OCI-LY1 (cell line): Measurements from ENCODE around the gene RANBP17.

ENCODE experiments used
- H2AFZ ChIP-seq: fragments of 200-600 bp; sonication (generic), shearing (Covaris generic); 2 replicates; pipeline ENCODE4 v1.6.0; 2014; ENCODE audit warnings: antibody characterized with exemption, mild to moderate bottlenecking, low read length
- H3F3A ChIP-seq: fragments of 200-600 bp; sonication (generic), shearing (Covaris generic); 2 replicates; pipeline ENCODE4 v1.6.0; 2014; ENCODE audit warnings: mild to moderate bottlenecking, antibody characterized with exemption, low read length, moderate library complexity; ENCODE audit not compliant: insufficient read depth
- H3K27ac ChIP-seq: fragments of 200-600 bp; sonication (generic); 2 replicates; pipeline ENCODE4 v1.5.1; 2014; ENCODE audit warnings: low read length, mixed run types, mild to moderate bottlenecking, low read depth; ENCODE audit not compliant: poor library complexity, severe bottlenecking
- H3K27me3 ChIP-seq: fragments of 200-600 bp; sonication (generic); 2 replicates; pipeline ENCODE4 v1.6.0; 2014; ENCODE audit warnings: antibody characterized with exemption, mild to moderate bottlenecking, low read length, moderate library complexity; ENCODE audit not compliant: insufficient read depth
- H3K36me3 ChIP-seq: fragments of 200-600 bp; sonication (generic); 2 replicates; pipeline ENCODE4 v1.6.1; 2014; ENCODE audit warnings: mild to moderate bottlenecking, antibody characterized with exemption, low read length, moderate library complexity, mixed read lengths; ENCODE audit not compliant: insufficient read depth
- H3K4me1 ChIP-seq: fragments of 200-600 bp; sonication (generic); 2 replicates; pipeline ENCODE4 v1.5.1; 2014; ENCODE audit warnings: mild to moderate bottlenecking, low read length, moderate library complexity; ENCODE audit not compliant: insufficient read depth, severe bottlenecking
- H3K4me2 ChIP-seq: fragments of 200-600 bp; sonication (generic), shearing (Covaris generic); 2 replicates; pipeline ENCODE4 v1.6.1; 2014; ENCODE audit warnings: low read length
- H3K4me3 ChIP-seq: fragments of 200-600 bp; sonication (generic); 2 replicates; pipeline ENCODE4 v1.5.1; 2014; ENCODE audit warnings: low read length, low read depth, mild to moderate bottlenecking, mixed read lengths; ENCODE audit not compliant: poor library complexity, severe bottlenecking
- H3K79me2 ChIP-seq: fragments of 200-600 bp; shearing (Covaris generic); 2 replicates; pipeline ENCODE4 v1.6.1; 2016; ENCODE audit warnings: mixed run types, low read length, mixed read lengths; ENCODE audit not compliant: insufficient read depth
- H3K9ac ChIP-seq: fragments of 200-600 bp; sonication (generic), shearing (Covaris generic); 2 replicates; pipeline ENCODE4 v1.6.1; 2014; ENCODE audit warnings: mild to moderate bottlenecking, low read length, mixed read lengths
- H3K9me2 ChIP-seq: fragments of 200-600 bp; sonication (generic), shearing (Covaris generic); 2 replicates; pipeline ENCODE4 v1.6.1; 2014; ENCODE audit warnings: low read depth, mild to moderate bottlenecking, low read length, mixed read lengths
- H3K9me3 ChIP-seq: fragments of 200-600 bp; shearing (Covaris generic); 2 replicates; pipeline ENCODE4 v1.6.1; 2014; ENCODE audit warnings: low read length, mixed read lengths
- H4K20me1 ChIP-seq: fragments of 200-600 bp; sonication (generic), shearing (Covaris generic); 2 replicates; pipeline ENCODE4 v1.6.0; 2016; ENCODE audit warnings: mild to moderate bottlenecking, low read length; ENCODE audit not compliant: insufficient read depth
- CTCF ChIP-seq: fragments of 200-600 bp; sonication (generic), shearing (Covaris generic); IDR thresholded peaks from 2 replicates; pipeline ENCODE4 v1.5.1; 2017; ENCODE audit warnings: mild to moderate bottlenecking, antibody characterized with exemption, low read length, moderate library complexity, mixed read lengths
- EZH2 ChIP-seq: fragments of 200-600 bp; sonication (generic), shearing (Covaris generic); IDR thresholded peaks from 2 replicates; pipeline ENCODE4 v1.8.0; 2017; ENCODE audit warnings: borderline replicate concordance, mixed run types, mild to moderate bottlenecking, antibody characterized with exemption, low read length, moderate library complexity, mixed read lengths

Gene RANBP17

GRCh38 chr5:170846846-170847245 is 15.0 kb upstream of the RANBP17 start:
- Histone ChIP-seq H3K27me3 (no peaks in the 10 kb centered on the region), H3K9ac (no peak overlapping the region), H4K20me1 (no peaks in the 10 kb centered on the region), H3K4me1 (no peaks in the 10 kb centered on the region), H3K79me2 (no peaks in the 10 kb centered on the region), H3K36me3 (no peaks in the 10 kb centered on the region), H3K4me2 (no peak overlapping the region), H3K9me2 (no peaks in the 10 kb centered on the region), H3F3A (no peaks in the 10 kb centered on the region), H3K27ac (no peak overlapping the region), H3K9me3 (no peaks in the 10 kb centered on the region), H2AFZ (no peak overlapping the region), H3K4me3 (no peak overlapping the region)
- TF ChIP-seq CTCF (no peak), EZH2 (no peak)

- Histone ChIP-seq H3K36me3 (no peaks in the 10 kb centered on the region), H3K27ac (no peak overlapping the region), H3K27me3 (no peaks in the 10 kb centered on the region), H3K9ac (no peak overlapping the region), H3K79me2 (no peaks in the 10 kb centered on the region), H2AFZ (no peak overlapping the region), H3K9me2 (no peaks in the 10 kb centered on the region), H3K9me3 (no peaks in the 10 kb centered on the region), H3K4me3 (no peak overlapping the region), H3K4me2 (no peak overlapping the region), H3K4me1 (no peaks in the 10 kb centered on the region), H3F3A (no peaks in the 10 kb centered on the region), H4K20me1 (no peaks in the 10 kb centered on the region)
- no peak for TF ChIP-seq CTCF
- no peak for TF ChIP-seq EZH2
Measured at GRCh38 chr5:170848033-170848432, 13.8 kb upstream of the RANBP17 start.

DNA sequence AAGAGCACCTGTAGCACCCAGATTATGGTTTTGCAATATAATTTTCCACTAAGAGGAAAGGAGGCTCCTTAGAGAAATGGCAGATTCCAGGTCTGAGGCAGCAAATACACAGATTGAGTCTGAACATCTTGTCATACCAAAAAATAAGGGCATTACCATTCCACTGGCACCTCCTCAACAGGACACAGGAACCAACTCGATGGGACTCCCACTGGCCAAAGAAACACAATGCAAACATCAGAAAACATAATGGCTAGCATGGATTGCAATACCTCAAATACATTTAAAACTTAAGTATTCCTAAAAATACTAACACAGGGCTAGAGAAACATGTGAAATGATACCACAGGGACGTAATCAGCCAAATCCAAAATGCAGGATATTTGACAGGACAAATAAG is 12.4 kb upstream of the RANBP17 start:
- no peak for TF ChIP-seq EZH2
- TF ChIP-seq CTCF = no peak

More for the DNA sequence above, 12.4 kb upstream of the RANBP17 start:
- H3K9ac ChIP-seq = no peak overlapping the region
- no peak overlapping the region for H2AFZ ChIP-seq
- no peaks in the 10 kb centered on the region for H3K27me3 ChIP-seq
- H3K27ac ChIP-seq = no peak overlapping the region
- H3K4me1 ChIP-seq = no peaks in the 10 kb centered on the region
- H3K36me3 ChIP-seq = no peaks in the 10 kb centered on the region
- H3K9me2 ChIP-seq = no peaks in the 10 kb centered on the region
- no peaks in the 10 kb centered on the region for H3K9me3 ChIP-seq
- no peaks in the 10 kb centered on the region for H3F3A ChIP-seq
- no peak overlapping the region for H3K4me2 ChIP-seq
- H4K20me1 ChIP-seq = no peaks in the 10 kb centered on the region
- no peaks in the 10 kb centered on the region for H3K79me2 ChIP-seq
- H3K4me3 ChIP-seq = no peak overlapping the region
